A549 treated with DMSO at 1 μM for 4 hours (cell line): ENCODE results near the gene ETFBKMT. TPM values are rescaled to one million over a fixed set of nuclear protein-coding genes. Genes with fewer than 3 reads are reported as not detected.

Experiments
- total RNA-seq: library from RNA; stranded (reverse); fragments of 200-300 nt; extraction: Qiagen RNA extraction; gene quantifications from 5 replicates; pipeline ENCODE4 v1.2.3, GENCODE V29; 2022; ENCODE audit warnings: low read depth

Gene ETFBKMT, protein sequence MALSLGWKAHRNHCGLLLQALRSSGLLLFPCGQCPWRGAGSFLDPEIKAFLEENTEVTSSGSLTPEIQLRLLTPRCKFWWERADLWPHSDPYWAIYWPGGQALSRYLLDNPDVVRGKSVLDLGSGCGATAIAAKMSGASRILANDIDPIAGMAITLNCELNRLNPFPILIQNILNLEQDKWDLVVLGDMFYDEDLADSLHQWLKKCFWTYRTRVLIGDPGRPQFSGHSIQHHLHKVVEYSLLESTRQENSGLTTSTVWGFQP
- total RNA-seq, result 0.61 to 1.2 TPM (median 0.88 TPM) in 5 replicates

DNA sequence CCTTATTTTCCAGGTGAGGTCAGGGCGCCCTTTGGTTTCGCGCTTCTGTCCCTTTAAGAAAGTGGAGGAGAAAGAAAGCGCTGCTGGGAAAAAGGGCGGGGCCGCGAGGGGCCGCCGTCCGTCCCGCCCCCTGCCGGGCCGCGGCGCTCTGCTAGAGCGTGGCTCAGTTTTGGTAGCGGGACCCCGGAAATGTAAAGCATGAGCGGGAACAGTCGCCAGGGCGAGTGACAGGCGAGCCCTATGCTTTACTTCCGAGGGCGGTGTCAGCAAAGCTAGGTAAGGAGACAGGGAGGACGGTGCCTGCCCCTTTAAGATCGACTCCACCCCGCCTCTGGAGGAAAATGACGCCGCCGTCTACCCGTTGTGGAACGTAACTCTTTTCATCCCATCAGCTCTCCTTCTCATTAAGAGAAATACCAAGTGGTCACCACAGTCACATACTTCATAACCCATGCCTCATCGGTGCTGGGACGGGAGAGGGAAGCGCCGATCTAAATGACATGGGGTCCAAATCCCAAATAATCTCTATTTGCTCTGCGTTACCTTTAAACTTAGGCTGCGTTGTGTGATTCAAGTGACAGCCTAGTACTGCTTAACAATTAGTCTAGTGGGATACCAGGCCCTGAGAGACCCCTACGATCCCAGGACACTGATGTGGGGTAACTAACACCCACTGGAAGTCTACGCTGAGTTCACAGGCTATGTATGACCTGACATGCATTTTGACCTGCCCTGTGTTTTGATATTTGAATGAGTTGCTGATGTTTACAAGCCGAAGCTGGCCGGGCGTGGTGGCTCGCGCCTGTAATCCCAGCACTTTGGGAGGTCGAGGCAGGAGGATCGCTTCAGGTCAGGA is at the start of gene ETFBKMT:
Gene ETFBKMT (plus strand): TSS at position 602 of the 856 bp plus-strand sequence. CDS start 2,266 bp downstream, outside the sequence.

Other genes with a start within 250 kb of the ETFBKMT start
- 14.1 to 19.4 TPM (median 17.9 TPM) in 5 replicates for gene DENND5B, start 68.6 kb upstream of the ETFBKMT start, total RNA-seq
- gene AMN1, start 69.3 kb downstream of the ETFBKMT start, total RNA-seq, result 10.5 to 14.8 TPM (median 12.1 TPM) in 5 replicates